Esophagus muscularis mucosa (tissue), 4 donors: Measurements from ENCODE around the gene ASF1A. TPM values are rescaled to one million over a fixed set of nuclear protein-coding genes. Genes with fewer than 3 reads are reported as not detected.

Experiments
- DNase-seq: peaks from one replicate; pipeline ENCODE4 v3.0.0-alpha.2; 2017; ENCODE audit errors: extremely low spot score
- H3K27ac ChIP-seq, 4 donors: fragments of 200-600 bp; sonication (generic); replicated peaks in 1 of 4; 1 replicate in 3 of 4; 2 replicates in 1 of 4; pipeline ENCODE4 v1.5.1; 2016 to 2019; ENCODE audit warnings: mild to moderate bottlenecking in 1 of 4
- H3K27me3 ChIP-seq, 4 donors: fragments of 200-600 bp; sonication (generic); one replicate each; pipeline versions ENCODE4 v1.5.1 to v1.6.0; 2016 to 2019
- H3K36me3 ChIP-seq, 4 donors: fragments of 200-600 bp; sonication (generic); one replicate each; pipeline ENCODE4 v1.5.1; 2016 to 2019
- H3K4me1 ChIP-seq, 4 donors: fragments of 200-600 bp; sonication (generic); one replicate each; pipeline ENCODE4 v1.5.1; 2016 to 2019
- H3K4me3 ChIP-seq, 4 donors: fragments of 200-600 bp; sonication (generic); 1 replicate in 2 of 4; 2 replicates in 2 of 4; pipeline ENCODE4 v1.5.1; 2016 to 2019; ENCODE audit warnings: mild to moderate bottlenecking in 4 of 4, moderate library complexity in 1 of 4
- H3K9me3 ChIP-seq, 4 donors: fragments of 200-600 bp; sonication (generic); 1 replicate in 3 of 4; 2 replicates in 1 of 4; pipeline ENCODE4 v1.5.1; 2016 to 2019
- EP300 ChIP-seq: sonication (generic); formaldehyde crosslinking; IDR thresholded peaks from one replicate; pipeline ENCODE4 v1.6.1; 2017; ENCODE audit warnings: antibody characterized with exemption
- POLR2A ChIP-seq: fragments of 450-650 bp; IDR thresholded peaks from one replicate; pipeline ENCODE4 v1.6.1; 2017; ENCODE audit warnings: antibody characterized with exemption, moderate library complexity, mild to moderate bottlenecking, low read depth
- POLR2AphosphoS5 ChIP-seq, 2 donors: sonication (generic); formaldehyde crosslinking; IDR thresholded peaks; one replicate each; pipeline ENCODE4 v1.6.1; 2017; ENCODE audit warnings: antibody characterized with exemption in 2 of 2
- WGBS: methylation state at CpG from one replicate; pipeline ENCODE4 v1.1.5; 2018; 5-methylcytosine and 5-hydroxymethylcytosine counted together
- intact Hi-C: fragments of 100-400 bp; cut with DNase I; formaldehyde crosslinking; loops from one replicate; pipeline ENCODE4 v1.15.1; 2023
- total RNA-seq, 4 donors: library from RNA; depleted of rRNA; stranded (reverse); fragments of >200 nt; gene quantifications; one replicate each; pipeline versions ENCODE4 v1.1.0 to v1.2.1, GENCODE V29; 2016
- TF ChIP-seq, protein P1 (sequence below), 3 experiments: fragments of 200-600 bp in 2 of 3; fragments of 450-650 bp in 1 of 3; sonication (generic) in 2 of 3; IDR thresholded peaks; one replicate each; pipeline ENCODE4 v1.5.1; 2017 to 2019; ENCODE audit warnings: antibody characterized with exemption in 3 of 3, mild to moderate bottlenecking in 2 of 3, moderate library complexity in 1 of 3

Gene ASF1A
- total RNA-seq, 4 donors from 2014 or later = 6.6 to 13.7 (median 10.9) TPM

DNA sequence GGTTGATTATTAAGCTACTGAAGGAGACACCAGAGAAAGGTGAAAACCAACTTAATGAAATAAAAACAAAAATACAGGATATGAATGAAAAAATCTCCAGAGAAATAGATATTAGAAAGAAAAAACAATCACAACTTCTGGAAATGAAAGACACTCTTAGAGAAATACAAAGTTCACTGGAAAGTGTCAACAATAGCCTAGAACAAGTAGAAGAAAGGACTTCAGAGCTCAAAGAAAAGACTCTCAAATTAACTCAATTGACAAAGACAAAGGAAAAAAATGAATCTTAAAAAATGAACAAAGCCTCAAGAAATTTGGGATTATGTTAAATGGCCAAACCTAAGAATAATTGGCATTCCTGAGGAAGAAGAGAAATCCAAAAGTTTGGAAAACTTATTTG, 51.3 kb downstream of the ASF1A start:
- Histone ChIP-seq H3K9me3 (peaks cover 0 to 27% (median 13%) of the 10 kb centered on the region in 4 donors), H3K36me3 (no peaks in the 10 kb centered on the region), H3K4me3 (no peak overlapping the region), H3K27ac (no peak overlapping the region), H3K27me3 (no peaks in the 10 kb centered on the region), H3K4me1 (no peaks in the 10 kb centered on the region)
- intact Hi-C loops = no loop called here
- TF ChIP-seq POLR2A = no peak
- TF ChIP-seq, protein P1, sequence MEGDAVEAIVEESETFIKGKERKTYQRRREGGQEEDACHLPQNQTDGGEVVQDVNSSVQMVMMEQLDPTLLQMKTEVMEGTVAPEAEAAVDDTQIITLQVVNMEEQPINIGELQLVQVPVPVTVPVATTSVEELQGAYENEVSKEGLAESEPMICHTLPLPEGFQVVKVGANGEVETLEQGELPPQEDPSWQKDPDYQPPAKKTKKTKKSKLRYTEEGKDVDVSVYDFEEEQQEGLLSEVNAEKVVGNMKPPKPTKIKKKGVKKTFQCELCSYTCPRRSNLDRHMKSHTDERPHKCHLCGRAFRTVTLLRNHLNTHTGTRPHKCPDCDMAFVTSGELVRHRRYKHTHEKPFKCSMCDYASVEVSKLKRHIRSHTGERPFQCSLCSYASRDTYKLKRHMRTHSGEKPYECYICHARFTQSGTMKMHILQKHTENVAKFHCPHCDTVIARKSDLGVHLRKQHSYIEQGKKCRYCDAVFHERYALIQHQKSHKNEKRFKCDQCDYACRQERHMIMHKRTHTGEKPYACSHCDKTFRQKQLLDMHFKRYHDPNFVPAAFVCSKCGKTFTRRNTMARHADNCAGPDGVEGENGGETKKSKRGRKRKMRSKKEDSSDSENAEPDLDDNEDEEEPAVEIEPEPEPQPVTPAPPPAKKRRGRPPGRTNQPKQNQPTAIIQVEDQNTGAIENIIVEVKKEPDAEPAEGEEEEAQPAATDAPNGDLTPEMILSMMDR (IDR thresholded peaks at IDR 0.05) = no peak
- TF ChIP-seq POLR2AphosphoS5 (IDR thresholded peaks at IDR 0.05) = no peak
- no peak for TF ChIP-seq EP300
- no peak for DNase-seq

DNA sequence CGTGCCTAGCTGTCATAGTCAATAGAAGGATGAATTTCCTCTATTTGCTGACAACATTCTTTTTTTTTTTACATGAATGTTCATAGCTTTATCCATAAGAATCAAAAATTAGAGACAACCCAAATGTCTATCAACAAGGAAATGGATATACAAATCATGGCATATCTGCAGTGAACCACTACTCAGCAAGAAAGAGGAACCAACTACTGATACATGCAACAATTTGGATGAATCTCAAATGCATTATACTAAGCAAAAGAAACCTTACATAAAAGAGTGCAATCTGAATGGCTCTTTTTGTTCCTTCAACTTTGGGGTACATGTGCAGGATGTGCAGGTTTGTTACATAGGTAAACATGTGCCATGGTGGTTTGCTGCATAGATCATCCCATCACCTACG, 58.7 kb downstream of the ASF1A start:
- no peak overlapping the region for H3K27ac ChIP-seq
- TF ChIP-seq POLR2A (no peak), EP300 (no peak)
- TF ChIP-seq, protein P1 (IDR thresholded peaks at IDR 0.05) = no peak
- no peak overlapping the region for H3K4me3 ChIP-seq
- H3K4me1 ChIP-seq = no peaks in the 10 kb centered on the region
- DNase-seq = no peak
- 86% methylated on average over 2 of the region's 2 CpGs for WGBS
- H3K36me3 ChIP-seq = peaks cover 0 to 4% (median 0%) of the 10 kb centered on the region in 4 donors
- H3K27me3 ChIP-seq = no peaks in the 10 kb centered on the region
- intact Hi-C loops = no loop called here
- peaks cover 0 to 6% (median 0%) of the 10 kb centered on the region in 4 donors for H3K9me3 ChIP-seq

DNA sequence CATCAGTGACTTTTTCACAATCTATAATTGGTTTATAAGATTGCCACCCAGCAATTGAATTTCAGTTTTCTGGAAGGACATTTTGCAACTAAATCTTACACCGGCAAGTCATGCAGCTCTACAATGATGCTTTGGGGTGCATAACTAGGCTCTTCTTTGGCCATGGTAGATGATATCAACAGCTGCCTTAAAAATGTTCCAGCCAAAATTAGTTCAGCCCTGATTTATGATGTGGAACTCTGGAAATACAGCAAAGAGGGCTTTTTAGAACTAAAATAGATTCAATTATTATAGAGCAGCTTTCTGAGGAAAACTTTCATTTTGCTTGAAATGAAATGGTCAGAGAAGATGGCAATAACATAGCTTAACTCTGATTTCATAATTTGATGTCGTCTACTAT, 59.4 kb downstream of the ASF1A start:
- H3K27me3 ChIP-seq = no peaks in the 10 kb centered on the region
- peaks cover 0 to 4% (median 0%) of the 10 kb centered on the region in 4 donors for H3K36me3 ChIP-seq
- H3K4me1 ChIP-seq = no peaks in the 10 kb centered on the region
- 59% methylated on average over 2 of the region's 2 CpGs for WGBS
- no peak overlapping the region for H3K27ac ChIP-seq
- intact Hi-C loops = no loop called here
- no peaks in the 10 kb centered on the region for H3K9me3 ChIP-seq
- no peak for TF ChIP-seq POLR2A
- TF ChIP-seq, protein P1 (IDR thresholded peaks at IDR 0.05) = no peak
- TF ChIP-seq EP300 = no peak
- TF ChIP-seq POLR2AphosphoS5 (IDR thresholded peaks at IDR 0.05) = no peak
- no peak for DNase-seq
- H3K4me3 ChIP-seq = no peak overlapping the region

Other genes with a start within 250 kb of the ASF1A start
- gene CEP85L, start 242.6 kb upstream of the ASF1A start, total RNA-seq = 10 to 100 TPM; 12.6 to 16.2 (median 13.4) TPM
- 10 to 100 TPM; 10.8 to 18.1 (median 11.3) TPM for gene MCM9, start 41.0 kb downstream of the ASF1A start, total RNA-seq
- gene FAM184A, start 184.5 kb downstream of the ASF1A start, total RNA-seq = 10 to 100 TPM in 1 of 4 donors, 1 to 10 TPM in 3; 7.6 to 11.2 (median 9.0) TPM